CD4-positive, alpha-beta memory T cell (primary cell): ENCODE results near the gene LINGO3. TPM values are rescaled to one million over a fixed set of nuclear protein-coding genes. Genes with fewer than 3 reads are reported as not detected.
A peak's percentile ranks its signal among the peaks of the same experiment; 100 is the strongest.

Experiments used
- CTCF ChIA-PET: fragments of 350-600 bp; sonication (Branson Sonifier 250); formaldehyde crosslinking; loops from one replicate; lab custom pipeline; 2021; ENCODE audit warnings: inconsistent platforms; ENCODE audit not compliant: partially characterized antibody; lab: Charles Lee
- POLR2A ChIA-PET: fragments of 350-600 bp; sonication (Branson Sonifier 250); formaldehyde crosslinking; loops from one replicate; lab custom pipeline; 2021; ENCODE audit not compliant: partially characterized antibody; lab: Charles Lee
- DNase-seq, 5 donors: peaks; one replicate each; pipeline versions ENCODE4 v3.0.0 to v3.0.0-alpha.2; 2020 to 2022; ENCODE audit warnings: mixed read lengths in 1 of 5
- H3K27ac ChIP-seq: one replicate; pipeline ENCODE4 v1.7.0; 2013; ENCODE audit warnings: low read depth, low read length
- H3K27me3 ChIP-seq: 2 replicates; pipeline ENCODE4 v1.7.0; 2013; ENCODE audit warnings: mild to moderate bottlenecking, low read length, moderate library complexity; ENCODE audit not compliant: insufficient read depth
- H3K36me3 ChIP-seq: 2 replicates; pipeline ENCODE4 v1.7.0; 2013; ENCODE audit warnings: mild to moderate bottlenecking, low read length, moderate library complexity; ENCODE audit not compliant: insufficient read depth
- H3K4me1 ChIP-seq: 2 replicates; pipeline ENCODE4 v1.7.0; 2013; ENCODE audit warnings: mild to moderate bottlenecking, low read length, moderate library complexity; ENCODE audit not compliant: insufficient read depth
- H3K4me3 ChIP-seq, 2 donors: one replicate each; pipeline ENCODE4 v1.7.0; 2013; ENCODE audit warnings: low read length in 2 of 2, mild to moderate bottlenecking in 1 of 2
- H3K9me3 ChIP-seq, 2 donors: one replicate each; pipeline ENCODE4 v1.7.0; 2013; ENCODE audit warnings: low read length in 2 of 2, control low read depth in 1 of 2; ENCODE audit not compliant: control insufficient read depth in 1 of 2
- H3K27ac Mint-ChIP-seq, 7 donors: one replicate each; pipeline ENCODE4 v1.8.0; 2020 to 2021; ENCODE audit warnings: mixed read lengths in 7 of 7, mild to moderate bottlenecking in 6 of 7, inconsistent platforms in 3 of 7, moderate library complexity in 3 of 7
- H3K27me3 Mint-ChIP-seq, 2 donors: one replicate each; pipeline ENCODE4 v1.8.0; 2020 to 2021; ENCODE audit warnings: mixed read lengths in 2 of 2
- H3K36me3 Mint-ChIP-seq, 2 donors: one replicate each; pipeline ENCODE4 v1.8.0; 2020 to 2021; ENCODE audit warnings: mixed read lengths in 2 of 2, inconsistent platforms in 1 of 2, mild to moderate bottlenecking in 1 of 2
- H3K4me1 Mint-ChIP-seq, 4 donors: one replicate each; pipeline ENCODE4 v1.8.0; 2020 to 2021; ENCODE audit warnings: mixed read lengths in 4 of 4, mild to moderate bottlenecking in 1 of 4
- H3K4me3 Mint-ChIP-seq, 8 donors: one replicate each; pipeline ENCODE4 v1.8.0; 2020 to 2021; ENCODE audit warnings: mixed read lengths in 8 of 8, mild to moderate bottlenecking in 7 of 8, moderate library complexity in 6 of 8, inconsistent platforms in 3 of 8
- H3K9me3 Mint-ChIP-seq, 8 donors: one replicate each; pipeline ENCODE4 v1.8.0; 2020 to 2021; ENCODE audit warnings: mixed read lengths in 8 of 8, mild to moderate bottlenecking in 5 of 8, inconsistent platforms in 3 of 8, moderate library complexity in 1 of 8
- intact Hi-C: fragments of 100-400 bp; cut with micrococcal nuclease; formaldehyde crosslinking; loops from one replicate; pipeline ENCODE4 v1.15.1; 2023
- polyA plus RNA-seq, 2 donors: library from polyadenylated mRNA; unstranded; fragments of 300-500 nt; fragmentation: Illumina TruSeq; gene quantifications; one replicate each; pipeline ENCODE4 v1.2.3, GENCODE V29; 2021
- total RNA-seq, 2 experiments: library from RNA; stranded (reverse); gene quantifications; one replicate each; pipeline ENCODE4 v1.2.3, GENCODE V29; 2021

The LINGO3 gene
- total and polyA plus RNA-seq, 4 experiments from 2014 or later: 0.46 to 7.1 (median 0.74) TPM

DNA sequence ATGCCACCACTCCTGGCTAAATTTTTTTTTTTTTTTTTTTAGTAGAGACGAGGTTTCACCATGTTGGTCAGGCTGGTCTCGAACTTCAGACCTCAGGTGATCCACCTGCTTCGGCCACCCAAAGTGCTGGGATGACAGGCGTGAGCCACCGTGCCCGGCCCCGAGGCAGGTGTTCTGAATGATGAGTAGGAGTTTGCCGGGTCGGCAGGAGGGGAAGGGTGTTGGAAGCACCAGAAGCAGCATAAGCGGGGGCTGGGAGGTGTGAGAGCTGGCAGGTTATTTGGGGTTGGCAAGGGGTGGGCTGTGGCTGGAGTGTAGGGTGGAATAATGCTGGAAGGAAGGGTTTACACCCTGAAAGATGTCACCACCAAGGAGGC, 22.3 kb upstream of the LINGO3 start:
- Histone ChIP-seq H3K9me3 (no peaks in the 10 kb centered on the region), H3K27ac (no peak overlapping the region), H3K4me3 (no peak overlapping the region), H3K4me1 (peaks cover 49% of the 10 kb centered on the region), H3K36me3 (no peaks in the 10 kb centered on the region), H3K27me3 (no peaks in the 10 kb centered on the region)
- H3K4me1 Mint-ChIP-seq: peaks cover 22 to 61% (median 47%) of the 10 kb centered on the region in 4 donors
- peaks cover 10 to 20% of the 10 kb centered on the region in 2 donors for H3K36me3 Mint-ChIP-seq
- peak overlapping the region in 6 of 8 donors; percentile 31 to 85 (median 38) for H3K4me3 Mint-ChIP-seq
- DNase-seq: peak in 1 of 5 donors; percentile 9
- peaks cover 0 to 2% (median 0%) of the 10 kb centered on the region in 8 donors for H3K9me3 Mint-ChIP-seq
- intact Hi-C loops: no loop called here
- CTCF ChIA-PET: no interaction called here
- POLR2A ChIA-PET: interaction anchor here (0.6 kb wide), 2 partner anchors 67 to 425 kb away, joined by 3 read pairs; partner anchors contain the start of genes ADAT3 and SCAMP4
- H3K27me3 Mint-ChIP-seq: no peaks in the 10 kb centered on the region
- H3K27ac Mint-ChIP-seq: peak overlapping the region in 5 of 7 donors; percentile 31 to 87 (median 73)

DNA sequence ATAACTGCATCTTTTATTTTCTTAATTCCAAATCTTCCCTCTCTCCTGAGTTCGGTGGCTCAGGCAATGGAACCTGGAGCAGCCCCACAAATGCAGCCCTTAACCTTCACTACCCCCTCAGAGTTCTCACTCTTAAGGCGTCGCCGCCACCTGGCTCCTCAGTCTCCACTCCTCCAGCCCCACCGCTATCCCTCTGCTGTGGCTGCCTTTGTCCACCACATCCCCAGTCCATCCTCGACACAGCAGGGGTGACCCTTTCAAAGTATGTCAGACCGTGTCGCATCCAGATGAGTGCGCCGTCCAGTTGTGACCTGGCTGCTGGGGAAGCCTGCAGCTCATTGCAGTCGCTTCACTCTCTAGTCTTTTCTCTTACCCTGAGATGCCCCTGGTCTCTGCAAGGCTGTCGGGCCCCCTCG, 21.6 kb upstream of the LINGO3 start:
- Histone ChIP-seq H3K9me3 (no peaks in the 10 kb centered on the region), H3K27me3 (no peaks in the 10 kb centered on the region), H3K27ac (no peak overlapping the region), H3K4me1 (peaks cover 49% of the 10 kb centered on the region), H3K36me3 (peaks cover 4% of the 10 kb centered on the region), H3K4me3 (peak overlapping the region in 1 of 2 donors; percentile 82)
- no peaks in the 10 kb centered on the region for H3K27me3 Mint-ChIP-seq
- H3K36me3 Mint-ChIP-seq: peaks cover 10 to 24% of the 10 kb centered on the region in 2 donors
- H3K4me1 Mint-ChIP-seq: peaks cover 22 to 61% (median 47%) of the 10 kb centered on the region in 4 donors
- peak overlapping the region; percentile 83 to 100 (median 87) for H3K4me3 Mint-ChIP-seq
- POLR2A ChIA-PET: interaction anchor here (1.3 kb wide), 1 partner anchor 54 kb away, joined by 3 read pairs; no protein-coding TSS in a partner anchor
- peak overlapping the region; percentile 82 to 95 (median 87) for H3K27ac Mint-ChIP-seq
- DNase-seq: peak in 1 of 5 donors; percentile 18
- H3K9me3 Mint-ChIP-seq: peaks cover 0 to 2% (median 0%) of the 10 kb centered on the region in 8 donors
- CTCF ChIA-PET: interaction anchor here (0.8 kb wide), 1 partner anchor 55 kb away, joined by 3 read pairs; no protein-coding TSS in a partner anchor
- intact Hi-C loops: loop anchor here (5.0 kb wide), 2 partner anchors 37 to 57 kb away; no protein-coding TSS in a partner anchor

DNA sequence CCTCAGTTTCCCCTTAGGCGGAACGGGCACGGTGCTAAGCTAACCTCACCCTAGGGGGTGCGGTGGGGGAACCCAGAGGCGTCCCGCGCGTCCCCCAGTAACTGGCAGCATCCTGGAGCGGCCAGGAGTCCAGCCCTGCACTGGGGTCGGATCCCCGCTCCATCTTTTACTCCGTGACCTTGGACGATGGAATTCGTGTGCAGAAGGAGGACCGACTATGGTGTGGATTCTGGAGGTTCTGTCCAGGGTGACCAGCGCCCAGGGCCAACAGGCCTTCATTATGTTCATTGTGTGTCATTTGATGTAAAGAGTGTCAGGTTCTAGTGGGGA, 21.2 kb upstream of the LINGO3 start:
- Histone ChIP-seq H3K9me3 (no peaks in the 10 kb centered on the region), H3K27ac (peak overlapping the region; percentile 76), H3K4me1 (peaks cover 49% of the 10 kb centered on the region), H3K27me3 (no peaks in the 10 kb centered on the region), H3K36me3 (peaks cover 6% of the 10 kb centered on the region), H3K4me3 (peak overlapping the region; percentile 39 to 82)
- intact Hi-C loops: loop anchor here (5.0 kb wide), 2 partner anchors 37 to 57 kb away; no protein-coding TSS in a partner anchor
- peaks cover 10 to 27% of the 10 kb centered on the region in 2 donors for H3K36me3 Mint-ChIP-seq
- H3K4me1 Mint-ChIP-seq: peaks cover 22 to 61% (median 47%) of the 10 kb centered on the region in 4 donors
- ChIA-PET POLR2A (interaction anchor here (1.2 to 1.3 kb wide), 2 partner anchors 54 to 71 kb away, joined by 3 to 5 read pairs; no protein-coding TSS in a partner anchor), CTCF (interaction anchor here (0.8 kb wide), 1 partner anchor 54 kb away, joined by 3 read pairs; no protein-coding TSS in a partner anchor)
- peak in 1 of 5 donors; percentile 27 for DNase-seq
- peaks cover 0 to 2% (median 0%) of the 10 kb centered on the region in 8 donors for H3K9me3 Mint-ChIP-seq
- H3K4me3 Mint-ChIP-seq: peak overlapping the region; percentile 83 to 100 (median 87)
- H3K27me3 Mint-ChIP-seq: no peaks in the 10 kb centered on the region
- peak overlapping the region; percentile 82 to 95 (median 87) for H3K27ac Mint-ChIP-seq

DNA sequence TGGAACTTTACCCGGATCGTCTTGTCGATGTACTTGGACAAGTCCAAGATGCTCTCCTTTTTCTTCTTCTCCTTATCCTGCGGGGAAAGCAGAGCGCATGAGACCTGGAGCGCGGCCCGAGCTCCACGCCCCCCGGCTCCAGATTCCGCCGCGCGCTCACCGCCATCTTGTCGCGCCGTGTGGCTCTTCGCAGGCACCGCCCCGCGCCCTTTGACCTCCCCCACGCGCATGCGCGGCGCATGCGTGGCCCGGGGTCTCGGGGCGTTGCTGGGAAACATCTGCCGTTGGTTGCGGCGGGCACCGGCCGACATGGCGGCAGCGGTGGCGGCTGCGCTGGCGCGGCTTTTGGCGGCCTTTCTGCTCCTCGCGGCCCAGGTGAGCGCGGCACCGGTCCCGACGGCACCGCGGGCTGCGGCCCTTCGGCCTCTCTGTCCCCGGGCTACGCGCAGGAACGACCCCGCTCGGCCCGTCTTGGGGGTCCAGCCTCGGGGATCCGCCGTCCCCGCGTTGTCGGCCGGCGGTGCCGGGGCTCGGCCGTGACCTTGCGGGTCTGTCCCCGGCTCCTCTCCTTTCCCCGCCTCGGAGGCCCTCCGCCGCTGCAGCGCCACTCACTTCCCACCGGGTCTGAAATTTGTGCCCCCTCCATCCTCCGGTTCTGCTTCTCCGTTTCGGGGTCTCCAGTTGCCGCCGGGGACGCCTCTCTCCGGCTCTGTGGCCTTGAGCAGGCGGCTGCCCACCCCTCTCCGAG, 20.6 kb upstream of the LINGO3 start, which contains the start of the genes LSM7 and SPPL2B:
TSS of gene LSM7 (minus strand) at position 186 of the 748 bp plus-strand sequence. CDS start at position 166, 20 bp downstream.
TSS of gene SPPL2B (plus strand) at position 284 of the 748 bp plus-strand sequence. CDS start at position 310, 26 bp downstream.
- H3K27ac Mint-ChIP-seq: peak within 1 kb of the TSS; percentile 97 to 100 (median 99)
- H3K4me1 Mint-ChIP-seq: peaks cover 22 to 61% (median 47%) of the 10 kb centered on the region in 4 donors
- peaks cover 49% of the 10 kb centered on the region for H3K4me1 ChIP-seq
- POLR2A ChIA-PET: interaction anchor here (0.7 to 1.9 kb wide), 11 partner anchors 26 to 112 kb away, joined by 3 to 10 read pairs (median 4); partner anchors contain the start of gene TIMM13
- no peaks in the 10 kb centered on the region for H3K27me3 Mint-ChIP-seq
- no peaks in the 10 kb centered on the region for H3K9me3 ChIP-seq
- DNase-seq: peak; percentile 91 to 92 (median 91)
- H3K4me3 Mint-ChIP-seq: peak within 1 kb of the TSS; percentile 99 to 100 (median 100)
- peak within 1 kb of the TSS; percentile 82 to 88 for H3K4me3 ChIP-seq
- intact Hi-C loops: loop anchor here (1.0 to 5.0 kb wide), 4 partner anchors 36 to 99 kb away; partner anchors contain the start of genes PLEKHJ1, SF3A2 and TIMM13
- peaks cover 0 to 2% (median 0%) of the 10 kb centered on the region in 8 donors for H3K9me3 Mint-ChIP-seq
- peaks cover 10 to 27% of the 10 kb centered on the region in 2 donors for H3K36me3 Mint-ChIP-seq
- CTCF ChIA-PET: interaction anchor here (1.0 kb wide), 1 partner anchor 12 kb away, joined by 3 read pairs; no protein-coding TSS in a partner anchor
- H3K27me3 ChIP-seq: no peaks in the 10 kb centered on the region
- peaks cover 6% of the 10 kb centered on the region for H3K36me3 ChIP-seq
- H3K27ac ChIP-seq: peak within 1 kb of the TSS; percentile 76

DNA sequence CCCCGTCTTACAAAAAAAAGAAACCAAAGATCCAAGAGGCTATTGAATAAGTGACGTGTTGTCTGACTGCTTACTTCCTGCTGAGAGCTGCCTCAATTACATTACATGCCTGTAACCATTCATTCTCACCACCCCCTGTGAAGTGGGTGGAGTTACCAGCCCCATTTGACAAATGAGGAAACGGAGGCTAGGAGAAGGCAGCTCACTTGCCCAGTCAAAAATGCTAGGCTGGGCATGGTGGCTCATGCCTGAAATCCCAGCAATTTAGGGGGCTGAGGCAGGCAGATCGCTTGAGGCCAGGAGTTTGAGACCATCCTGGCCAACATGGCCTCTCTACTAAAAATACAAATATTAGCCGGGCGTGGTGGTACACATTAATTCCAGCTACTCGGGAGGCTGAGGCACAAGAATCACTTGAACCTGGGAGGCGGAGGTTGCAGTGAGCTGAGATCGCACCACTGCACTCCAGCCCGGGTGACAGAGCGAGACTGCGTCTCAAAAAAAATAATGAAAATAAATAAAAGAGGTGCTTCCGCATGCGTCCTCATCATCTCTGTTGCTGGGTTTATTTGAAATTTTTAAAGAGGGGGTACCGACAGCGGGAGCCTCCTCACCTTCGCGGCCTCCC, 19.9 kb upstream of the LINGO3 start:
- H3K27ac Mint-ChIP-seq: peak overlapping the region; percentile 97 to 100 (median 99)
- H3K9me3 ChIP-seq: no peaks in the 10 kb centered on the region
- peak overlapping the region; percentile 99 to 100 (median 100) for H3K4me3 Mint-ChIP-seq
- no peaks in the 10 kb centered on the region for H3K27me3 ChIP-seq
- H3K4me1 ChIP-seq: peaks cover 49% of the 10 kb centered on the region
- peaks cover 10 to 30% of the 10 kb centered on the region in 2 donors for H3K36me3 Mint-ChIP-seq
- H3K9me3 Mint-ChIP-seq: peaks cover 0 to 2% (median 0%) of the 10 kb centered on the region in 8 donors
- peak; percentile 52 to 85 (median 69) for DNase-seq
- POLR2A ChIA-PET: interaction anchor here (0.7 to 1.9 kb wide), 13 partner anchors 26 to 112 kb away, joined by 3 to 10 read pairs (median 4); partner anchors contain the start of gene TIMM13
- H3K27ac ChIP-seq: peak overlapping the region; percentile 76
- H3K4me1 Mint-ChIP-seq: peaks cover 22 to 61% (median 47%) of the 10 kb centered on the region in 4 donors
- no peaks in the 10 kb centered on the region for H3K27me3 Mint-ChIP-seq
- peaks cover 6% of the 10 kb centered on the region for H3K36me3 ChIP-seq
- CTCF ChIA-PET: interaction anchor here (1.0 kb wide), 1 partner anchor 11 kb away, joined by 3 read pairs; no protein-coding TSS in a partner anchor
- peak overlapping the region; percentile 82 to 88 for H3K4me3 ChIP-seq
- intact Hi-C loops: loop anchor here (1.0 to 5.0 kb wide), 4 partner anchors 36 to 99 kb away; partner anchors contain the start of genes PLEKHJ1, SF3A2 and TIMM13

DNA sequence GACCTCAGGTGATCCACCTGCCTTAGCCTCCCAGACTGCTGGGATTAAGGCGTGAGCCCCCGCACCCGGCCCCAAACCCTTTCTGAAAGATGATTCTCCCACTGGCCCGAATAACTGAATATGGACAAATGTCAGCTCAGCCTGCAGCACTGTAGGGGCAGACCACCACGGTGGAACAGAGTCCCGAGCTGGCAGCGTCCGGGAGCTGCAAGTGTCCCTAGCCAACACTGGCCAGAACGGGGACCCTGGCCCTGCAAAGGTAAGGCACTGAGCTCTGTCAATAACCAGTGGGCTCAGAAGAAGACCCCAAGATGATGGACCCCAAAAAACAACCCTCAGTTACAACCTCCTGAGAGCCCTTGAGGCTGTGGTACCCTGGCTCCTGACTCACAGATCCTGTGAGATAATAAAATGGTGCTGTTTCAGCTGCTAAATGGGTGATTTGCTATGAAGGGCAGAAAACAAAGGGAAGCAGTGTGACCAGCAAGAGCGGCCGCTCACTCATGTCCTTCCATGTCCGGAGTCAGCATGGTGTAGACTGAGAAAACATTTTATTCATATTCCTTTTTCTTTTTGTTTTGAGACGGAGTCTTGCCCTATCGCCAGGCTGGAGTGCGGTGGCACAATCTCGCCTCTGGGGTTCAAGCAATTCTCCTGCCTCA, 18.9 kb upstream of the LINGO3 start:
- DNase-seq: peak in 1 of 5 donors; percentile 24
- peaks cover 10 to 35% of the 10 kb centered on the region in 2 donors for H3K36me3 Mint-ChIP-seq
- POLR2A ChIA-PET: interaction anchor here (0.9 to 1.9 kb wide), 5 partner anchors 36 to 111 kb away, joined by 3 to 10 read pairs (median 3); partner anchors contain the start of gene TIMM13

More for the DNA sequence above, 18.9 kb upstream of the LINGO3 start:
- Mint-ChIP-seq H3K9me3 (peaks cover 0 to 2% (median 0%) of the 10 kb centered on the region in 8 donors), H3K4me1 (peaks cover 20 to 56% (median 43%) of the 10 kb centered on the region in 4 donors), H3K27me3 (no peaks in the 10 kb centered on the region), H3K4me3 (peak overlapping the region; percentile 54 to 100 (median 100)), H3K27ac (peak overlapping the region; percentile 74 to 100 (median 99))
- no peak overlapping the region for H3K4me3 ChIP-seq
- no peaks in the 10 kb centered on the region for H3K9me3 ChIP-seq
- H3K4me1 ChIP-seq: peaks cover 42% of the 10 kb centered on the region
- no peaks in the 10 kb centered on the region for H3K27me3 ChIP-seq
- H3K36me3 ChIP-seq: peaks cover 6% of the 10 kb centered on the region
- peak overlapping the region; percentile 76 for H3K27ac ChIP-seq
- intact Hi-C loops: loop anchor here (5.0 kb wide), 2 partner anchors 35 to 55 kb away; no protein-coding TSS in a partner anchor
- CTCF ChIA-PET: no interaction called here
